ENCODE data around the gene NDE1. TPM values are rescaled to one million over a fixed set of nuclear protein-coding genes. Genes with fewer than 3 reads are reported as not detected.
"Not testable (repeated sequence)": the region's sequence is repeated elsewhere in the genome, so short reads cannot be mapped to it uniquely, and the experiment has no call there.

Gene NDE1
- total RNA-seq, 2 experiments from 2014 or later: 150 to 161 TPM

DNA sequence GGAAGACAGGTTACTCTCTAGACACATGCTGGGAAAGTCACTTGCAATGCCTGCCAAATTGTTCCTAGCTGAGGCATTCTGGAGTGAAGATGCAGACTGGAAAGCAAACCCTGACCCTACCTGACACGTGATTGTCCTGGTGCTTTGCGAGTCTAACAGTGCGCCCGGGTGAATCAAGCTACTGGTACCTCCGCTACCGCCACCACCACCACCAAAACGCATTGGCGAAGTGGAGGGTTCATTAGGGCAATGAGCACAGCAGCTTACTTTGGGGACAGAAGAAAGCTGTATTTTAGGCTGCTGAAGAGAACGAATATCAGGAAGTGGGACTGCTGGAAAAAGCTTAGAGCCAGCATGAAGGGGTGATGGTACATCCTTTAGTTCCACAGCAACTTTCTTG, 14.1 kb upstream of the NDE1 start:
- H3K27me3 Mint-ChIP-seq (ENCODE audit: low read depth): no peaks in the 10 kb centered on the region
- CTCF ChIA-PET: no interaction called here
- H3K36me3 Mint-ChIP-seq (ENCODE audit: low read depth): peaks cover 62% of the 10 kb centered on the region
- H3K4me3 Mint-ChIP-seq: no peak overlapping the region
- intact Hi-C loops (cut with micrococcal nuclease): loop anchor here (1.0 to 5.0 kb wide), 3 partner anchors 9 to 1004 kb away; partner anchors contain the start of genes BFAR and PARN
- no peak for DNase-seq
- peak overlapping the region; percentile 88 for H3K27ac Mint-ChIP-seq
- peaks cover 72% of the 10 kb centered on the region for H3K4me1 Mint-ChIP-seq (ENCODE audit: low read depth)
- no peaks in the 10 kb centered on the region for H3K9me3 Mint-ChIP-seq

DNA sequence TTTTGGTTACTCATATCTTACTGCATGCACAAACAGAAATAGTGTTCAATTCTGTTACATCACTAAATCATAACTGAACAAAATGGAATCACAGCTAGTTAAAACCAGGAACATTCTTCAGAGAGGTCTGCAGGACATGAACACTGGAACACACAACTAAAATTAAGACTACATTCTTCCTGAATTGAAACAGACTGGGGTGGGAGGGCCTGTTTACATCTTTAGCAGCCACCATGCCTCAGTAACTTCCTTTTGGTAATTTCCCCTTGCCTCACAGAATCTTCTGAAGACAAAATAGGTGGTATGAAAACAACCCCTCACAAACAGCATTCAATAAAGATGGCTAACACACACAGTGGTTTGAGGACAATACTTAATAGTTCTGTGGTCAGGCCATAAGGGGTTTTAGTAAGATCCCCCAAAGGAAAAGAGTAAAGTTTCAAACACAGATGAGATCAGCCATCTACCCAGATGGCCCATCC, 13.6 kb upstream of the NDE1 start:
- Mint-ChIP-seq H3K9me3 (no peaks in the 10 kb centered on the region), H3K27me3 (ENCODE audit: low read depth) (no peaks in the 10 kb centered on the region), H3K4me1 (ENCODE audit: low read depth) (peaks cover 77% of the 10 kb centered on the region), H3K4me3 (no peak overlapping the region), H3K27ac (peak overlapping the region; percentile 88), H3K36me3 (ENCODE audit: low read depth) (peaks cover 60% of the 10 kb centered on the region)
- DNase-seq: peak; percentile 27
- intact Hi-C loops (cut with micrococcal nuclease): loop anchor here (1.0 to 5.0 kb wide), 3 partner anchors 9 to 1004 kb away; partner anchors contain the start of genes BFAR and PARN
- CTCF ChIA-PET: no interaction called here

DNA sequence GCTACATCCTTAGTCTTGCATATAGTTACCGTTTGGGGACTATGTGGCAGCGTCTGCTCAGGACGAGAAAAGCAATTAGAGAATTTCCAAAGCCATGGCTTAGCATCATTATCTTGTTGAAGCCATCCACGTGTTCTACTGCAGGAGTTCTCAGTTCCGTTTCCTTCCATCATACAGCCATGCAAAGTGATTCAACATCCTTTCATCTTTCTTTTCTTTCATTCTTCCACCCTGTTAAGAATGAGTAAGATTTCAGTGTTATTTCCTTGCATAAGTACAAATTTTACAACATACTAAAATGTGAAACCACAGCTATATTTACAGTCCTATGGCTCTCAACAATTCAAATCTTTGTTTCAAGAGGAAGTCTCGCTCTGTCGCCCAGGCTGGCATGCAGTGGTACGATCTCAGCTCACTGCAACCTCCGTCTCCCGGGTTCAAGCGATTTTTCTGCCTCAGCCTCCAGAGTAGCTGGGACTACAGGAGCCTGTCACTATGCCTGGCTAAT, 10.9 kb upstream of the NDE1 start:
- Mint-ChIP-seq H3K4me3 (peak overlapping the region; percentile 59), H3K4me1 (ENCODE audit: low read depth) (peaks cover 74% of the 10 kb centered on the region), H3K36me3 (ENCODE audit: low read depth) (peaks cover 46% of the 10 kb centered on the region), H3K9me3 (no peaks in the 10 kb centered on the region), H3K27me3 (ENCODE audit: low read depth) (no peaks in the 10 kb centered on the region), H3K27ac (peak overlapping the region; percentile 99)
- DNase-seq: peak; percentile 66
- intact Hi-C loops (cut with micrococcal nuclease): loop anchor here (1.0 to 5.0 kb wide), 2 partner anchors 48 to 1007 kb away; partner anchors contain the start of genes BFAR and PARN
- CTCF ChIA-PET: interaction anchor here (1.0 kb wide), 1 partner anchor 48 kb away, joined by 3 read pairs; no protein-coding TSS in a partner anchor

DNA sequence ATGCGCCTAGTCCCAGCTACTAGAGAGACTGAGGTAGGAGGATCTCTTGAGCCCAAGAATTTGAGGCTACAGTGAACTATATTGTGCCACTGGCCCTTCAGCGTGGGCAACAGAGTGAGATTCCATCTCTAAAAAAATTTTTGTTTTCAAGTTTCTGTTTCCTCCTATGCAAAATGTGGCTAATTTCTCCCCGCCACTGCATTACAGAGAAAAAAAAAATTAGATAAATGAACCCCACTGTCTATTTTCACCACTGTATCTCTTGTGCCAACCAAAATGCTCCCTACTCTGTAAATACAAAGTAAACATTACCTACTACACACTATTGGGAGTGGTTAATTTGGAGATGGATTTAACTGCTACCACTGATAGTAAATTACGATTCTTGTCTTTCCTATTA, 9.1 kb upstream of the NDE1 start:
- CTCF ChIA-PET: no interaction called here
- no peaks in the 10 kb centered on the region for H3K27me3 Mint-ChIP-seq (ENCODE audit: low read depth)
- peaks cover 72% of the 10 kb centered on the region for H3K4me1 Mint-ChIP-seq (ENCODE audit: low read depth)
- peak overlapping the region; percentile 85 for H3K4me3 Mint-ChIP-seq
- peaks cover 30% of the 10 kb centered on the region for H3K36me3 Mint-ChIP-seq (ENCODE audit: low read depth)
- peak overlapping the region; percentile 99 for H3K27ac Mint-ChIP-seq
- intact Hi-C loops (cut with micrococcal nuclease): loop anchor here (5.0 to 10.0 kb wide), 4 partner anchors 164 to 626 kb away; partner anchors contain the start of gene CEP20
- H3K9me3 Mint-ChIP-seq: no peaks in the 10 kb centered on the region
- no peak for DNase-seq

DNA sequence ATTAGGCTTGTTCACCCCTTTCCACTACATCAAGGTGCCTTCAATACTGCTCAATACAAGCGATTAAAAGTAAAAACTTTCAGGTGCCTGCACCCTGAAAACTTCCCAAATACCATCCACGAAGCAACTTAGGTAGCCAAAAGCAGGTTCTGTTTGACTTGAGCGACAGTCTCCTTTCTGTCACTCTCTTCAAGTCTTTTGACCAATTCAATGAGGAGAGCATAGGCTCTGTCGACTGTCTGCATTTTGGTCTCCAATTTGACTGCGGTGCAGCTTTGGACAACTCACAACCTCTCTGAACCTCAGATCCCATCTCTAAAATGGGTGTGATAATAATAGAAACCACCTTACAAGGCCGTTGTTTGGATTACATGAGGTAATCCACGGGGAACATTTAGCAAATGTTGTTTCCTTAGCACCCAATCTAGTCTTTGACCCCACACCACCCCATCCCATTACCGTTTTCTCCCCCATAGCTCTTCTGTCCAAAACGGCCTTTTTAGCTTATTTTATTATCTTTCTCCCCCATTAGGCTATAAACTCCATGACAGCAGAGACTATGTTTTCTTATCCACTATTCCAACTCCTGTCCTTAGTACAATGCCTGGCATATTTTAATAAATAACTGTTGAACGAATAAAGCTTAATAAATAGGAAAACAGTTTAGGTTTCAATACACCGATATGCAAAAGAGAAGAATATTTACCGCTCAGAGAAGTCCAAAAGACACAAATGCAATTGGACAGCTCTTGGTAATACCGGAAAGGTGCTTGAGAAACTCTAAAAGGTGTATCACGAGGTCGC, 8.1 kb upstream of the NDE1 start:
- Mint-ChIP-seq H3K36me3 (ENCODE audit: low read depth) (peaks cover 20% of the 10 kb centered on the region), H3K9me3 (no peaks in the 10 kb centered on the region), H3K27ac (peak overlapping the region; percentile 99), H3K4me1 (ENCODE audit: low read depth) (peaks cover 66% of the 10 kb centered on the region), H3K4me3 (peak overlapping the region; percentile 85), H3K27me3 (ENCODE audit: low read depth) (no peaks in the 10 kb centered on the region)
- no peak for DNase-seq
- intact Hi-C loops (cut with micrococcal nuclease): loop anchor here (2.0 to 10.0 kb wide), 5 partner anchors 31 to 627 kb away; partner anchors contain the start of gene CEP20
- CTCF ChIA-PET: interaction anchor here (0.9 to 1.5 kb wide), 6 partner anchors 9 to 217 kb away, joined by 3 to 5 read pairs (median 4); no protein-coding TSS in a partner anchor

DNA sequence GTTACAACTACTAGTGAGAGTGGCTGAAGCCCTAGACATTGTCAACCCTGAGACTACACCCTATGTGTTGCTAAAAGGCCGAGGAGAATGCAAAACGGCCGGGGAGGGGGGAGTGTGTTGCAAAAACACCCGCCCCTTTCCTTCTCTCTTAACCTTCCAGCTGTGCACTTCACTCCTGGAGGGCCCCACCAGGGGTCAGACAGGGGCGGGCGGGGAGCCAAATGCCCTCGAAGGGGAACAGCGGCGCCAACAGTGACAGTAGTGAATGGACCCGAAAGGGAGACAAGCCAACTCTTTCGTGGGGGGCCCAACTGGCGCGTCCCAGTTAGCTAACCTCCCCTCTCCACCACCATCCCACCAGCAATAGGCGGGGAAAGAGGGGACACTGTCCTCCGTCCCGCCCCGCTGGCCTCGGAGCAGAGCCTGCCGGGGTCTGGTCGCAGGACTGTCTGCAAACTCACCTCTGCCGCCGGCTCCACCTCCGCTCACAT, 7.4 kb upstream of the NDE1 start:
- DNase-seq: peak; percentile 88
- H3K27me3 Mint-ChIP-seq (ENCODE audit: low read depth): no peaks in the 10 kb centered on the region

DNA sequence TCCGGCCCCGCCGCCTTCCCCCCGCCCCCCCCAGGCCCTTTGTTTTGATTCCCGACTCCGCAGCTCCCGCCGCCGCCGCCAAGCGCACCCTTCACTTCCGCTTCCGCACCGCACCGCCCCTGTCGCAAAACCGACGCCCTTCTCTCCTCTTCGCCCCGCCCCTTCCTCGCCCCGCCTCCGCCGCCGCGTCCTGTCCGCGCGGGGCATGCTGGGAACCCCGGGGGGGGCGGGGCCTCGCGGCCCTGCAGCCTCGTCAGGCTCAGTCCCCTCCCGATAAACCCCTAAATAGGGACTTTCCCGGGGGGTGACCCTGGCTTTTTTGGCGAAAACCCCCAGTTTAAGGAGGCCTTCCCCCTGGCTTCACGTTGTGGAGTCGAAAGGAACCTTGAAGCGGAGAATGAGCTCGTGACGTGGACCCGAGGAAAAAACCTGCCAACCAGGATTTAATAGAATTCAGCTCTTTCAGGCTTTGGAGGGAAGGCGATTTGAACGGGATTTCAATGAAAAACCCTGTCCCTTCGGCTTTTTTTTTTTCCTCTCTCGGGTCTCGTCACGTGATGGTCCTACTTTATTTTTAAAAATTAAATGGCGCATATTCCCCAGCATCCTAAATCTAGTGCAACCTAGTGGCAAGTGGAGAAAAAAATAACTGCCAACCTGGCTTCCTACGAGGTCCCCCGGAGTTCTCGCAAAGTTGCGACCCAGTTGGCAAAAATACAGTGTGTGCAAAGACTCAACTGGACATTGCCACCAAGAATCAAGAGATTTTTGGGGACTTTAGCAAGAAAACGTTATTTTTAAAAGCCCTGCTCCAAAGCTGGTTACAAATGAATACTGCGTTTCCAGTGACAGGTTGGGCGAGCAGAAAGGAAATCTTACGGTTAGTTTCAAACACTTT, 6.7 kb upstream of the NDE1 start, which contains the start of gene MARF1:
Gene MARF1 (minus strand): TSS at position 107 of the 898 bp plus-strand sequence. CDS start 3,921 bp downstream, outside the sequence.
- DNase-seq: peak; percentile 99
- H3K4me1 Mint-ChIP-seq (ENCODE audit: low read depth): peaks cover 61% of the 10 kb centered on the region
- H3K27me3 Mint-ChIP-seq (ENCODE audit: low read depth): no peaks in the 10 kb centered on the region
- CTCF ChIA-PET: interaction anchor here (0.6 to 1.5 kb wide), 11 partner anchors 8 to 218 kb away, joined by 3 to 5 read pairs (median 4); no protein-coding TSS in a partner anchor
- peak within 1 kb of the TSS; percentile 85 for H3K4me3 Mint-ChIP-seq
- H3K36me3 Mint-ChIP-seq (ENCODE audit: low read depth): peaks cover 8% of the 10 kb centered on the region
- H3K27ac Mint-ChIP-seq: peak within 1 kb of the TSS; percentile 99
- no peaks in the 10 kb centered on the region for H3K9me3 Mint-ChIP-seq
- intact Hi-C loops (cut with micrococcal nuclease): loop anchor here (1.0 to 10.0 kb wide), 8 partner anchors 8 to 628 kb away; partner anchors contain the start of gene CEP20

More for the DNA sequence above, 7.4 kb upstream of the NDE1 start:
- H3K4me3 Mint-ChIP-seq: peak overlapping the region; percentile 85
- H3K27ac Mint-ChIP-seq: peak overlapping the region; percentile 99
- peaks cover 66% of the 10 kb centered on the region for H3K4me1 Mint-ChIP-seq (ENCODE audit: low read depth)
- H3K9me3 Mint-ChIP-seq: no peaks in the 10 kb centered on the region
- CTCF ChIA-PET: interaction anchor here (0.6 to 1.5 kb wide), 10 partner anchors 8 to 218 kb away, joined by 3 to 5 read pairs (median 4); no protein-coding TSS in a partner anchor
- H3K36me3 Mint-ChIP-seq (ENCODE audit: low read depth): peaks cover 14% of the 10 kb centered on the region
- intact Hi-C loops (cut with micrococcal nuclease): loop anchor here (1.0 to 10.0 kb wide), 8 partner anchors 9 to 628 kb away; partner anchors contain the start of gene CEP20

DNA sequence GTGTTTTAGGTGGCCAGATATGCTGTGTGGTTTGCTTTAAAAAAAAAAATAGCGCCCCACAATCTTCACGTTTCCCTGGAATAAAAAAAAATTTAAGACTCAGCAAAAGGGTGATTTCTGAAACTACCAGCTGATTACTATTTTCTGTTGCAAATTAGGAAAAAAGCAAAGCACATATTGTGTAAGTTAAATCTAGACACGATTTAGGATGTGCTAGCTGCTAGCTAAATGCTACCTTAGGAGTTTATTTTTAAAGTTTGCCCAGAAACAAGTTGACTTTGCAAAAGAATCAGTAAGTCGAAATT, 6.1 kb upstream of the NDE1 start:
- DNase-seq: no peak
- CTCF ChIA-PET: interaction anchor here (0.6 to 1.5 kb wide), 2 partner anchors 9 to 137 kb away, joined by 4 to 5 read pairs; no protein-coding TSS in a partner anchor
- Mint-ChIP-seq H3K4me3 (peak overlapping the region; percentile 85), H3K4me1 (ENCODE audit: low read depth) (peaks cover 55% of the 10 kb centered on the region), H3K36me3 (ENCODE audit: low read depth) (peaks cover 2% of the 10 kb centered on the region), H3K27ac (peak overlapping the region; percentile 99), H3K9me3 (no peaks in the 10 kb centered on the region), H3K27me3 (ENCODE audit: low read depth) (no peaks in the 10 kb centered on the region)
- intact Hi-C loops (cut with micrococcal nuclease): loop anchor here (1.0 to 10.0 kb wide), 8 partner anchors 7 to 629 kb away; partner anchors contain the start of gene CEP20

DNA sequence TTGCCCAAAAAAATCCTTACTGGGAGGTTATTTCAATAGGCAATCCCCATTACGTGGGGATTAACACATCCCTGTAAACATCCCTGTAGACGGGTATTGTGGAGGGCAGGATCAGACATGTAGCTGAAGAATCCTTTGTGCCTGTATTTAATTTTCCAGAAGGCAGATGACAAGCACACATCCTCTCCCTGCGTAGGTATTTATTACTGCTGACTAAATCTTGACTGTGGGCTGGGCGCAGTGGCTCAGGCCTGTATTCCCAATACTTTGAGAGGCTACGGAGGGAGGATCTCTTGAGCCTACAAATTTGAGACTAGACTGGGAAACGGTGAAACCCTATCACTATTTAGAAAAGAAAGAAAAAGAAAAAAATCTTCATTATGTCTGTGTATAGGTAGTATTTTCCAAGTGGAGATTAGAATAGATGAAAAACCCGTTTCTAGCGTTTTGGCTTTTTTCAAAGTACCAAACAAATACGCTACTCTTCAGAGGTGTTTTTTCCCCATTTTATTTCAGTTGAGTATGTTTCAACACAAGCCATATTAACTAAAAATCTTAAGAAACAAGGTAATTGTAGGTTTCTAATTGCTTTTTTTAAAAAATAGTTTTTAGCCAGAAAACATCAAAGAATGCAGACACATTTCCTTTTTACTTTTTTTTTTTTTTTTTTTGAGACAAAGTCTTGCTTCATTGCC, 5.6 kb upstream of the NDE1 start:
- no peak for DNase-seq
- Mint-ChIP-seq H3K4me1 (ENCODE audit: low read depth) (peaks cover 50% of the 10 kb centered on the region), H3K4me3 (peak overlapping the region; percentile 85), H3K27me3 (ENCODE audit: low read depth) (no peaks in the 10 kb centered on the region), H3K36me3 (ENCODE audit: low read depth) (no peaks in the 10 kb centered on the region), H3K9me3 (no peaks in the 10 kb centered on the region), H3K27ac (peak overlapping the region; percentile 99)
- intact Hi-C loops (cut with micrococcal nuclease): loop anchor here (5.0 to 10.0 kb wide), 4 partner anchors 167 to 630 kb away; partner anchors contain the start of gene CEP20
- CTCF ChIA-PET: interaction anchor here (0.7 to 1.5 kb wide), 2 partner anchors 10 to 50 kb away, joined by 4 to 5 read pairs; no protein-coding TSS in a partner anchor

DNA sequence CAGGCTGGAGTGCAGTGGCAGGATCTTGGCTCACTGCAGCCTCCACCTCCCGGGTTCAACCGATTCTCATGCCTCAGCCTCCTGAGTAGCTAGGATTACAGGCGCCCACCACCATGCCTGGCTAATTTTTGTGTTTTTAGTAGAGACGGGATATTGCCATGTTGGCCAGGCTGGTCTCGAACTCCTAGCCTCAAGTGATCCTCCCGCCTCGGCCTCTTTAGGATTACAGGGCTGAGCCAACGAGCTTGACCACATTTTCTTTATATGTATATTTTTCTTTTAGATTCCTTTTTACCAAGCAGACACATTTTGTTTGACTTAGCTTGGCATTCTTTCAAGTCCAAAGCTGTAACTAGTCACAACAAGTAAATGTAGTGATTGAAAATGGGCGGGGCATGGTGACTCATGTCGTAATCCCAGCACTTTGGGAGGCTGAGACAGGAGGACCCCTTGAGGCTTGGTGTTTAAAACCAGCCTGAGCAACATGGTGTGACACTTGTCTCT, 5.0 kb upstream of the NDE1 start:
- DNase-seq: peak; percentile 82
- peaks cover 46% of the 10 kb centered on the region for H3K4me1 Mint-ChIP-seq (ENCODE audit: low read depth)
- H3K4me3 Mint-ChIP-seq: peak overlapping the region; percentile 18
- not testable (repeated sequence) for H3K36me3 Mint-ChIP-seq (ENCODE audit: low read depth); H3K9me3 Mint-ChIP-seq; H3K27me3 Mint-ChIP-seq (ENCODE audit: low read depth)
- intact Hi-C loops (cut with micrococcal nuclease): loop anchor here (1.0 to 10.0 kb wide), 5 partner anchors 9 to 630 kb away; partner anchors contain the start of gene CEP20
- CTCF ChIA-PET: interaction anchor here (0.7 kb wide), 1 partner anchor 50 kb away, joined by 4 read pairs; no protein-coding TSS in a partner anchor
- H3K27ac Mint-ChIP-seq: peak overlapping the region; percentile 99
